A673 (cell line): Measurements from ENCODE around the gene IL20RA.

ENCODE experiments used
- EZH2 ChIP-seq: fragments of 200-600 bp; sonication (generic); IDR thresholded peaks from 2 replicates; pipeline ENCODE4 v1.6.1; 2017; ENCODE audit warnings: borderline replicate concordance, low read depth, mild to moderate bottlenecking, mixed read lengths, antibody characterized with exemption, low read length; ENCODE audit not compliant: poor library complexity, severe bottlenecking
- TF ChIP-seq, protein P1 (sequence below): fragments of 300-800, 200-600 bp; sonication (generic); conservative IDR thresholded peaks from 2 replicates; pipeline ENCODE4 v1.5.1; 2017; ENCODE audit warnings: low read depth, mild to moderate bottlenecking, antibody characterized with exemption, low read length, moderate library complexity, mixed read lengths

DNA sequence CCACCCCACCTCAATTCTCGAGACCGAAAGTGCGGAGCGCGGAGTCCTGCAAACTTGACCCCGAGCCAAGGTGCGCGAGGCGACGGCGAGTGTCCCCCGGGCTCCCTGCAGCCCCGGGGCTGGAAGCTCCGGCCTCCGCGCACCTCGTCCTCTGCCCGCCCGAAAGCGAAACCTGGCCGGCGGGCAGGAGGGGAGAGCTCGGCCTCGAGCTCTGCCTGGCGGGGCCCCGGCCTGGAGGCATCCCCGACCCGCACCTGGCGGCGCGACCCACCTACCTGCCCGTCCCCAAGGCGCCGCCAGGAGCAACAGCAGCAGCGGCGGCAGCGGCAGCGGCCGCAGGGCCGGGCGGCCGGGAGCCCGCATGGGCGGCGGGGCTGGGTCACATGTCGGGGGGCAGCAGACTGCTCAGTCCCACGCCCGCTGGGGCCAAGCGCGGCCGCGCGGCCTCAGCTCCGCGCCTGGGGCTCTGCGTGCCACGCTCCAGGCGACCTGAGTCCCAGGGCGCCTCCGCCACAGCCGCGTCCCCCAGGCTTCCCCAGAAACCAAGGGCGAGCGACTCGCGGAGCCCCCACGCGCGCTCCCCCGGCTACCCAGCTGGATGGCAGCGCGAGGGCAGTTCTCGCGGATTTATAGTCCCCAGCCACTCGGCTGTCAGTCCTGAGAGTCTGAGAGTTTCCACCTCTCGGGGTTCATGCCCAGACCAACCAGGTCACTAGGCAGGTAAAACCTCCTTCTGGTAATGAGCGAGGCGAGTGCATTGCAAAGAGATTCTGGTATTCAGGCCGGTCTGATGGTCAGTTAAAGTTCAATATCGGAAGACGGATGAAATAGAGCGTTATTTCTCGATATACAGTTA is at the start of gene IL20RA:
- TF ChIP-seq, protein P1, sequence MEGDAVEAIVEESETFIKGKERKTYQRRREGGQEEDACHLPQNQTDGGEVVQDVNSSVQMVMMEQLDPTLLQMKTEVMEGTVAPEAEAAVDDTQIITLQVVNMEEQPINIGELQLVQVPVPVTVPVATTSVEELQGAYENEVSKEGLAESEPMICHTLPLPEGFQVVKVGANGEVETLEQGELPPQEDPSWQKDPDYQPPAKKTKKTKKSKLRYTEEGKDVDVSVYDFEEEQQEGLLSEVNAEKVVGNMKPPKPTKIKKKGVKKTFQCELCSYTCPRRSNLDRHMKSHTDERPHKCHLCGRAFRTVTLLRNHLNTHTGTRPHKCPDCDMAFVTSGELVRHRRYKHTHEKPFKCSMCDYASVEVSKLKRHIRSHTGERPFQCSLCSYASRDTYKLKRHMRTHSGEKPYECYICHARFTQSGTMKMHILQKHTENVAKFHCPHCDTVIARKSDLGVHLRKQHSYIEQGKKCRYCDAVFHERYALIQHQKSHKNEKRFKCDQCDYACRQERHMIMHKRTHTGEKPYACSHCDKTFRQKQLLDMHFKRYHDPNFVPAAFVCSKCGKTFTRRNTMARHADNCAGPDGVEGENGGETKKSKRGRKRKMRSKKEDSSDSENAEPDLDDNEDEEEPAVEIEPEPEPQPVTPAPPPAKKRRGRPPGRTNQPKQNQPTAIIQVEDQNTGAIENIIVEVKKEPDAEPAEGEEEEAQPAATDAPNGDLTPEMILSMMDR = no peak
- no peak for TF ChIP-seq EZH2
